ENCODE data around the gene PHACTR1.
"Not testable (repeated sequence)": the region's sequence is repeated elsewhere in the genome, so short reads cannot be mapped to it uniquely, and the experiment has no call there.

Gene PHACTR1

GRCh38 chr6:12749531-12750379, 33.2 kb downstream of the PHACTR1 start:
- no peak for DNase-seq (ENCODE audit: low spot score)

DNA sequence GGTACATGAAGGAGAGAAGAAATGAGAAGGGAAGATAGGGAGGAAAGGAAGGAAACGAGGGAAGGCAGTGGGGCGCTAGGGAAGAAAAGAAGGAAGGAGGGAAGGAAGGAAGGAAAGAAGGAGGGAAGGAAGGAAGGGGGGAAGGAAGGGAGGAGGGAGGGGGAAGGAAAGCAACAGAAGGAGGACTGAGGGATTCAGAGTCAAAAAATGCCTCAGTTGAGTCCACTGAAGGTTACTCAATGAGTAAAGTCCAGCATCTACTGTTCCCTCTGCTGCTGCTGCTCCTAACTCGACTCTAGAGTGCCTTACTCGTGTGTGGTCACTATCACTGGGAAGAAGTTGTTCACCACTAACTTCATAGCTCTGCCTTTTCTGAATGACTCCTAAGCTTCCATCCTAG, 33.8 kb downstream of the PHACTR1 start:
- DNase-seq (ENCODE audit: low spot score): no peak

DNA sequence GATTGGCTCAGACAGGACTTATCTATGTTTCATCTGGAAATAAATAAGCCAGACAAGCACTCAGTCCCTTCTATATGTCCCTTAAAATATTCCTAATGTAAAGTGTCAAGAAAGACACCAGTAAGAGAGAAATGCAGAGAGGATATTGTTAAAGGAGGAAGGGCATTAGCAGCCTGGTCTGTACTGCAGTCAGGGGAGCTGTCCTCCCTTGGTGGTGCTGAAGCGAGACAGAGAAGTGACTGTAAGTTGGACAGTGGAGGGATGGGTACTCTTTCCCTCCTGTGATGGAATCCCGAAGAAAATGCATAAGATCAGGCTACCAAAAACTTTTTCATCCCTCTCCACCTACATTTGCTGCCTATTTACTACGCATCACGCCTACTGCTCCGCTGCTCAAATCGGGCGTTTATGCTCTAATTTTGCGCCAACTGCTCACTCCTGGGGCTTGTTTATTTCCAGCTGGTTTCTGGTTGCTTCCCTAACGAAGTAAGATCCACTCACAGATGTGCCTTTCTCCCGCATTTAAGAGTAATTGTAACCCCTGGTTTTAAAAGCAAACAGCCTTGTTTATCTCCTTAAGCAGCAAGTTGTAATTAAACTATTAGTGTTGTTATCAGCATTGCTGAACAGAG, 35.2 kb downstream of the PHACTR1 start:
- no peak for DNase-seq (ENCODE audit: low spot score)

DNA sequence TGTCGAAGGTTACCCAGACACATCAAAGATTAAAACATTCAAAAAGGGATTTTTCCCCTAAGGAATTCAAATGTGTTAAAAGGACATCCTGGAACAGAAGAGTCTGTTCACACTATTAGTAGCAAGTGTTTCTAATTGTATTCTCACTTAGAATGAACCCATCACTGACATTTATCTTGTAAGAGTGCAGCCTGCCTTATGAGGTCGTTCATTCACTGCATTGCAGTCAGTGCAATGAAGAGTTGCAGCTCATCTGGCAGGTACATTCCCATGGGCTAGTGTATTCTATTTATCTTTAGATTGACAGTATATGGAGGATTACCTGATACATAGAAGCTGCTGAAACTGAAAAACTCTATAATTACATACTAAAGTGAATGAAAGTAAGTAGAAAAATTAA, 36.5 kb downstream of the PHACTR1 start:
- DNase-seq (ENCODE audit: low spot score): no peak

- DNase-seq (ENCODE audit: low spot score): no peak
Measured at GRCh38 chr6:12760226-12760625, 43.7 kb downstream of the PHACTR1 start.

DNA sequence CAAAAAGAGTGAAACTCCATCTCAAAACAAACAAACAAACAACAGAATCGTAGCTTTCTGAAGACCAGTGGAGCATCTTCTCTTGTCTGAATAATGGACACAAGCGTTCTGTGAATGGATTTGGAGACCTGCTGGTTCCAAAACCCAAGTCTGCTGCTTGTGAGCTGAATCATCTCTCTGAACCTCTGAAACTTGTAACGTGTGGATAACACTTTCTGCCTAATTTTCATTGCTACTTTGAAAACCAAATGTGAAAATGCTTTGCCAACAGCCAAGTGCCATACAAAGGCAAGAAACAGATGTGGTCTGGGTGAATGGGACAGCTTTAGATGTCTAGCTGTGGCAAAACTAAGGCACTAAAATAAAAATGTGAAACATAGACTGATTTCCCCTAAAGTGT, 44.3 kb downstream of the PHACTR1 start:
- no peak for DNase-seq (ENCODE audit: low spot score)

DNA sequence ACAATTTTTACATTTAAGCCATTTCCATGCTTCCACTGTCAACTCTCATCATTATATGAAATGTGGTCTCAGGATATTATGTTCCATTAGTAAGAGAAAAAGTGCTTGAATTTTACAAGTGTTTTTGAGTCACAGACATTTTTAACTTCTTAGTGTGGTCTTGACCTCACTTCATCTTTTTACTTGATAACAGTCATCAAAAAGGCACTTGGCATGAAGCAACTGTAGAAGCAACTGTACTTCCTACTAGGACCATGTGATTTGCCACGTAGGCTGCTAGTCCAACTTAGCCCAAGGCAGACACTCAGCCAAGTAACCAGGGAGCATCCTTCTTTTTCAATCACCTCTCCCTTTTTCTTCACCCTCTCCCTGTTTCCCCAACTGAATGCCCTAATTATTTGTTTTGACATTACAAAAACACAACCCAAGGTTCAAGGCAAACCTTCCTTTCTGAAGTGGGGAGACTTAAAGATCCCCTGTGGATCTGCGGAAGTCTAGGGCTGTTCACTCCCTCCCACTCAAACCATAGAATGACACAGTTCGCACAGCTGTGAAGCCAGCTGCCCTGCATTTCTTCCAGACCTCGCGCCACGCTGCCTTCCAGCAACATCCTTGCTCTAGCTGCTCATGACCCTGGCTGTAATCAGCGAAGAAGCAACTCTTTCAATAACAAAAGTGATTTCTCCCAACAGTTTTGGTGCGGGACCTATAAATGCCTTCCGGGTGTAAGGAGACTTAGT, 45.0 kb downstream of the PHACTR1 start:
- no peak for DNase-seq (ENCODE audit: low spot score)

DNA sequence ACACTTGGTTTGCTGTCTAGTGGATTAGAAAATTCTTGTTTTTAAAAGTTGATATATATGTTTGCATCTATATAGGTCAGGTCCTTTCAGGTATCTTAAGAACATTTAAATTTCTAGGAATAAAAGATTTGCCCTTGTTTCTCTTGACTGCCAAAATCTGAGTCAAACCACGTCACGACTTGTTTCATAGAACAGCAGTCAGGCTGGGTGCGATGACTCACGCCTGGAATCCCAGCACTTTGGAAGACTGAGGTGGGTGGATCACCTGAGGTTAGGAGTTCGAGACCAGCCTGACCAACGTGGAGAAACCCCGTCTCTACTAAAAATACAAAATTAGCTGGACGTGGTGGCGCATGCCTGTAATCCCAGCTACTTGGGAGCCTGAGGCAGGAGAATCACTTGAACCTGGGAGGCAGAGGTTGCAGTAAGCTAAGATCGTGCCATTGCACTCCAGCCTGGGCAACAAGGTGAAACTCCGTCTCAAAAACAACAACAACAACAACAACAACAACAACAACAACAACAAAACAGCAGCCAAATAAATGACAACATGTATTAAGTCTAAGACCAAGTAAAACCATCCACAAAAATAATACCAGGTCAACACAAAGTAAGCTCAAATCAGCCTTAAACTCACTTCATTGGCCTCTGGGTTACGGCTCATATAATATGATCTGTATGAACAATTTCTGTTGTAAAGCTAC, 46.3 kb downstream of the PHACTR1 start:
- DNase-seq (ENCODE audit: low spot score): not testable (repeated sequence)

DNA sequence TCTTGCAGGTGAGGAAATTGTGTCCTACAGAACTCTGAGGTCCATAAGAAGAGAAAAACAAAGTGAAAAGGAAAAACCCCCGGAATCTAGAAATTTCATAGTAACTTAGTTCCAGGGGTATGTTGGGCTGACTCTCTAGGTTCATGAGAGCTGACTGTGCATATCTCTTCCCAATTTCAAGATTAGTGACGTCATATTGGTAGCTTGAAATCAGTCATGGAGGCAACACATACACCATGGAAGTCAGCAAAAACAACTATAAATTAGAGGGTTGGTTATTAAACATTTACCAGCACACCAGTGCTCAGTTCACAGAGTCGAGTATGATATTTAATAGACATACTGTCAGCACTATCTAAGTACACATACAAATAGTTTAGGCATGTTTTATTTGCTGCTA, 49.8 kb downstream of the PHACTR1 start:
- no peak for DNase-seq (ENCODE audit: low spot score)

- no peak for DNase-seq (ENCODE audit: low spot score)
Measured at GRCh38 chr6:12767016-12767415, 50.4 kb downstream of the PHACTR1 start.

DNA sequence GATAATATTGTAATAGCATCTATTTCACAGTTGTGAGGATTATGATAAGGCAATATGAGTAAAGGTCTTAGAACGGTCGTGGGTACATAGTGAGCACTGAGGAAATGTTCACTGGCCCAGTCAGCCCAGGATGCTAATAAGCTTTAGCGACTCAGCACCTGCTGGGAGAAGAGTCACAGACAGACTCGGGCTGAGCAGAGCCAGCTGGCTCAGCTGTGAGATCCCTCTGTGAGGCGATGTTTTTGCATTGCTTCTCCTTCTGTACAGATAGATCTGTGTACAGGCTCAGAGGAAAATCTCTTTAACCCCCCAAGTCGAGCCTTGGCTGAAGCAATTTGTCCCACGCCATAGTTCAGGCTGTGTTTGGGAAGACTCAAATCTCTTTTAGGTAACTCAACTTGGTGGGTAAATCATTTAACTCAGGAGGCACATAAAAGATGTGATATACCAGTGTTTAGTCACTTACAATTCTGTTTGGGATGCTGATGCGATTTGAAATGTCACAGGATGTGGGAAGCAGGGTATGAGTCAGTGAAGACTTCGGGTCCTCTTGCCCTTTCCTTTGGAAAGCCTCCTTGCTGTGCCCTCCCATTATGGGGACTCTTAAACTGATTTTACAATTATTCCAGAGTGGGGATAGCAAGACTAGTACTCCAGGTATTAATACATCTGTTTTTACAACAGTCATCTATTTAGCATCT, 53.1 kb downstream of the PHACTR1 start:
- DNase-seq (ENCODE audit: low spot score): no peak

DNA sequence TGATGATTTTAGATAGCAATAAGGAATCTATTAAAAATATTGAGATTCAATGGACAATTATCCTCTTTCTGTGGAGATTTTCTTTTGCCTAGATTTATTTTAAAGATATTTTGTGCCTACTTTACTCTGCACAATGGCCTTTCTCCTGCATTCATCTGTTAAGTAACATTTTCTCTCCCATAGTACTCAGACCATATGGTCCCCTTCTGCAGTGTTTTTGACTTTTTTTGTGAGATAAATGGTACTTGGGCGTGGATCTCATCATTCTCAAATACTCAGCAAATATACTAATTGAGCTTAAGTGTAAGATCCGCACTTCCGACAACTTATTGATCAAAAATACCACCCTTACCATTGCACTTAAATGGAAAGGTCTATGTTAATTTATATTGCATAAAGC, 55.8 kb downstream of the PHACTR1 start:
- no peak for DNase-seq (ENCODE audit: low spot score)

DNA sequence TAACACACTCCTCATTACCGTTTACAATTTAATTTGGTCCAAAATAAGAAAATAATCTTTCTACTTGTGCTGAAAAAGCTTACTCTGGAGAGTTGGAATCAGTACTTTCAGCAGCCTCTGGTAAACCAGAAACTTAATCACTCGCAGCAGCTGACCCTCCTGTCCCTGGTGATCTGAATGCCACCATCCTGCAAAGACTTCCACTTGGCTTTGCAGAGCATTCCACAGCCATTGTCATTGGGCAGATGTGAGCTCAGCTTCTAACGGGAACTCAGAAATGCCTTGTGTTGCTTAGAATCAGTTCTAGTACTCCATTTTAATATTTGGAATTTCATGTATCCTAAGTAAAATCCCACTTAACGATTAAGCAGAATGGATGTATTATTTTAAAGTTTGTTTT, 59.7 kb downstream of the PHACTR1 start:
- DNase-seq (ENCODE audit: low spot score): no peak

DNA sequence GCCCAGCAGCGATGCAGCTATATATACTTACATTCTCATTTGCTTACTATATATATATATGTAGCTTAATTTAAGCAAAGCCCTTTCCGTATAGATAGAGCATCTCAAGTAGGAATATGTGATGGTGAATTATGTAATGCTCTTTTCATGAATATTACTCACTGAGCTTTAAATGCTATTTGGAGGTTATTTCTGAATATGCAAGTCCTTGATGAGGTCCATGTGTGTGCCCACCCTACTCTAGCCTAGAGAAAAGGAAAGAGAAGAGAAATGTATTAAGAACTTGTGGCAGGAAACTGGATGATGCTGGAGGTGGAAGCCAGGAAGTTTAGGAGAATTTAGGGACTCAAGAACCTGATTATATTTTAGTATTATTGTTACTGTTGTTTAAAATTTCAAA, 63.2 kb downstream of the PHACTR1 start:
- DNase-seq (ENCODE audit: low spot score): no peak

GRCh38 chr6:12782136-12782535, 65.6 kb downstream of the PHACTR1 start:
- no peak for DNase-seq (ENCODE audit: low spot score)

DNA sequence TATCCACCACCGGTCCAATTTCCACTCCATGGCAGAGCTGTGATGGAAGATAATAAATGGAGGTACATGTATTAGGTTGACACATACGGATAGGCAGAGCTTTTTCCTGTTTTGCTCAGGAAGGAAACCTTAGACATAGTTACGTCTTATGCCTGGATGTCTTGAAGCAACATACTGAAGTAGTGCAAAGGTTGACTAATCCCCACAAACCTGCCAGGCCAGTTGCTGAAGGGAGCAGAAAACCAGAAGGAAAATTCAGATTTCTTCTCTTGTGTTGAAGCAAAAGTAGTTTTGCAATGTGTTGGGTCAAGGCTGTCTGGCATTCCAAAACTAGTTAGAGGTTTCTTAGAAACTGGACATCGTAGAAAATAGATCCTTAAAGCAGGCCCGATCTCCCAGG, 68.7 kb downstream of the PHACTR1 start:
- no peak for DNase-seq (ENCODE audit: low spot score)

- DNase-seq (ENCODE audit: low spot score): no peak
Measured at GRCh38 chr6:12785921-12786320, 69.4 kb downstream of the PHACTR1 start.

GRCh38 chr6:12791371-12791770, 74.8 kb downstream of the PHACTR1 start:
- DNase-seq (ENCODE audit: low spot score): no peak

DNA sequence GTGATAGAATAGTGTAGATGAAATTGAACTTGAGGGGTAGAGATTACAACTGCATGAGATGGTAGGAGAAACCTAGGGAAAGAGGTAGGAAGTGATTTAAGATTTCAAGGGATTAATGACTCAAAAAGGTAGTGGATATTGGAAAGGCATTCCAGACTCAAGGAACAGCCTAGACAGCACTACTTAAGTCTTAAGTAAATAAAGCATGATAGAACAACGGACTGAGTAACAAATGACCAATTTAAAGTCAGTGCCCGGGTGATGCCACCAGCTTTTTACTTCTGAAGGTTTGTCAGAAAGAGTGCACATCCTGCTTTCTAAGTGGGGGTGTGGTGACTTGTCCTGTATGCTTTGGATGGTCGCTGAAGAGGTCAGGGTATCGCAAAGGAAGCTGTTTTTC, 81.8 kb downstream of the PHACTR1 start:
- DNase-seq (ENCODE audit: low spot score): no peak

- no peak for DNase-seq (ENCODE audit: low spot score)
Measured at GRCh38 chr6:12800120-12800519, 83.6 kb downstream of the PHACTR1 start.

GRCh38 chr6:12801141-12801540, 84.6 kb downstream of the PHACTR1 start:
- no peak for DNase-seq (ENCODE audit: low spot score)

DNA sequence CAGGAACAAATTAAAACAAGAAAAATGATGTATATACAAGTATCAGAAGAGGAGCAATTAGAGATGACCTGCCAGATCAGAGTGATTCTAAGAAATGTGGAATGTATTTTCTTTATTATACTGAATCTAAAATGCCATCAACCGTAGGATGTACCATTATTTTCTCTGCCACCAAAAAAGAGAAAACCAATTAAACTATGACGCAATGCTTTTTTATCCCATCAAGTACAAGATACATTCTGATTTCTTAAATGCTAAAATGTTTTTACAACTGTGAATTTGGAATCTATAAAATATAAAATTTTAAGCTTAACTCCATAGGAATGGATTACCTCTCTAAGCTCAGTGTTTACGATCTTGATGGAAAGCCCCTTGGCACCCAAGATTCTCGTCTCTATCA, 85.9 kb downstream of the PHACTR1 start:
- DNase-seq (ENCODE audit: low spot score): no peak

All from CD4-positive, alpha-beta T cell treated with Interleukin-15 for 4 hours (primary cell).